HG03457 (cell line): Measurements from ENCODE around the gene TCP11L2.
A peak's percentile ranks its signal among the peaks of the same experiment; 100 is the strongest.
"Not testable (repeated sequence)": the region's sequence is repeated elsewhere in the genome, so short reads cannot be mapped to it uniquely, and the experiment has no call there.

Experiments
- ATAC-seq: cut with Tn5 transposase; IDR thresholded peaks from one replicate; pipeline ENCODE4 v1.9.1; 2021; ENCODE audit warnings: moderate number of reproducible peaks; ENCODE audit not compliant: unreplicated experiment

TCP11L2 gene

GRCh38 chr12:106341086-106341877 is 38.7 kb downstream of the TCP11L2 start:
- no peak for ATAC-seq

- ATAC-seq, result no peak
These were observed 40.1 kb downstream of the TCP11L2 start for GRCh38 chr12:106342397-106343213.

GRCh38 chr12:106343214-106343528 is 40.6 kb downstream of the TCP11L2 start:
- ATAC-seq, result no peak

GRCh38 chr12:106344131-106344530 is 41.6 kb downstream of the TCP11L2 start:
- ATAC-seq, result no peak

GRCh38 chr12:106345746-106346145 is 43.2 kb downstream of the TCP11L2 start:
- ATAC-seq, result no peak

GRCh38 chr12:106348411-106348810 is 45.9 kb downstream of the TCP11L2 start:
- ATAC-seq, result no peak

GRCh38 chr12:106353175-106353574 is 50.6 kb downstream of the TCP11L2 start:
- no peak for ATAC-seq

GRCh38 chr12:106357549-106358395 is 55.2 kb downstream of the TCP11L2 start, which contains the start of gene POLR3B:
Gene POLR3B, plus strand, starts transcription at chr12:106357748. Its CDS starts 132 bp downstream, at chr12:106357880.
- peak; percentile 89 for ATAC-seq

- peak; percentile 6 for ATAC-seq
These were observed 56.1 kb downstream of the TCP11L2 start for GRCh38 chr12:106358396-106359241.

- ATAC-seq, result no peak
These were observed 57.3 kb downstream of the TCP11L2 start for GRCh38 chr12:106359646-106360399.

- ATAC-seq, result no peak
These were observed 58.0 kb downstream of the TCP11L2 start for GRCh38 chr12:106360400-106360994.

- ATAC-seq, result no peak
These were observed 60.4 kb downstream of the TCP11L2 start for GRCh38 chr12:106362971-106363370.

- no peak for ATAC-seq
These were observed 61.7 kb downstream of the TCP11L2 start for GRCh38 chr12:106364261-106364660.

- ATAC-seq, result no peak
These were observed 67.3 kb downstream of the TCP11L2 start for GRCh38 chr12:106369624-106370346.

- ATAC-seq, result no peak
These were observed 76.3 kb downstream of the TCP11L2 start for GRCh38 chr12:106378788-106379187.

- ATAC-seq, result no peak
These were observed 78.4 kb downstream of the TCP11L2 start for GRCh38 chr12:106380954-106381353.

GRCh38 chr12:106381866-106382265 is 79.3 kb downstream of the TCP11L2 start:
- ATAC-seq, result not testable (repeated sequence)

- ATAC-seq, result no peak
These were observed 84.4 kb downstream of the TCP11L2 start for GRCh38 chr12:106386813-106387535.
